OCI-LY7 (cell line): ENCODE measurements around the gene PPP1R27.

ENCODE experiments used
- CTCF ChIP-seq: fragments of 200-600 bp; sonication (generic); conservative IDR thresholded peaks from 2 replicates; pipeline ENCODE4 v1.5.1; 2014; ENCODE audit warnings: mild to moderate bottlenecking, antibody characterized with exemption, low read length, moderate library complexity, mixed read lengths
- EZH2phosphoT487 ChIP-seq: fragments of 200-600 bp; sonication (generic); IDR thresholded peaks from 2 replicates; pipeline ENCODE4 v1.6.1; 2018; ENCODE audit warnings: low read depth, borderline replicate concordance, mild to moderate bottlenecking, mixed run types, antibody characterized with exemption, low read length, moderate library complexity, mixed read lengths

- TF ChIP-seq CTCF, result no peak
- TF ChIP-seq EZH2phosphoT487, result no peak
These were observed 19.2 kb downstream of the PPP1R27 start for GRCh38 chr17:81815646-81815986.
